ENCODE results near the gene CLEC19A.

DNA sequence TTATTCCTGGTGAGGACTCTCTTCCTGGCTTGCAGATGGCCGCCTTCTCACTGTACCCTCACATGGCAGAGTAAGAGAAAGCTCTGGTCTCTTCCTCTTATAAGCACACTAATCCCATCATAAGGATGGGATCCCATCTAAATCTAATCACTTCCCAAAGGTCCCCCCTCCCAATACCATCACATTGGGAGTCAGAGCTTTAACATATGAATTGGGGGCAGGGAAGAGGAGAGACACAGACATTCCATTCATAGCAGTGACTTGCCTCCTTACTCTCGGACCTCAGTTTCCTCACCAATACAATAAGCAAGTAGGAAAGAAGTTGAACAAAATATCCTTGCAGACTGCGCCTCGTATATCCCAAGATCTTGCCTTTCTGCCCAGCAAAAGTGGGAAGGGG is 1.7 kb downstream of the CLEC19A start:
- TF ChIP-seq TAF1 (conservative IDR thresholded peaks at IDR 0.05) (no peak), YY1 (IDR thresholded peaks at IDR 0.05) (no peak), GABPA (IDR thresholded peaks at IDR 0.05 in 1 of 2, conservative IDR thresholded peaks at IDR 0.05 in 1 of 2) (no peak), EGR1 (IDR thresholded peaks at IDR 0.05; ENCODE audit: low read depth in 2 of 2) (no peak), RAD21 (IDR thresholded peaks at IDR 0.05) (no peak), FOXA2 (IDR thresholded peaks at IDR 0.05) (no peak), RXRA (IDR thresholded peaks at IDR 0.05) (no peak), SP1 (IDR thresholded peaks at IDR 0.05) (no peak), JUND (IDR thresholded peaks at IDR 0.05) (no peak)
- TF ChIP-seq, protein P1, sequence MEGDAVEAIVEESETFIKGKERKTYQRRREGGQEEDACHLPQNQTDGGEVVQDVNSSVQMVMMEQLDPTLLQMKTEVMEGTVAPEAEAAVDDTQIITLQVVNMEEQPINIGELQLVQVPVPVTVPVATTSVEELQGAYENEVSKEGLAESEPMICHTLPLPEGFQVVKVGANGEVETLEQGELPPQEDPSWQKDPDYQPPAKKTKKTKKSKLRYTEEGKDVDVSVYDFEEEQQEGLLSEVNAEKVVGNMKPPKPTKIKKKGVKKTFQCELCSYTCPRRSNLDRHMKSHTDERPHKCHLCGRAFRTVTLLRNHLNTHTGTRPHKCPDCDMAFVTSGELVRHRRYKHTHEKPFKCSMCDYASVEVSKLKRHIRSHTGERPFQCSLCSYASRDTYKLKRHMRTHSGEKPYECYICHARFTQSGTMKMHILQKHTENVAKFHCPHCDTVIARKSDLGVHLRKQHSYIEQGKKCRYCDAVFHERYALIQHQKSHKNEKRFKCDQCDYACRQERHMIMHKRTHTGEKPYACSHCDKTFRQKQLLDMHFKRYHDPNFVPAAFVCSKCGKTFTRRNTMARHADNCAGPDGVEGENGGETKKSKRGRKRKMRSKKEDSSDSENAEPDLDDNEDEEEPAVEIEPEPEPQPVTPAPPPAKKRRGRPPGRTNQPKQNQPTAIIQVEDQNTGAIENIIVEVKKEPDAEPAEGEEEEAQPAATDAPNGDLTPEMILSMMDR (IDR thresholded peaks at IDR 0.05; ENCODE audit: low read depth, low read length, missing input control): no peak
- TF ChIP-seq, protein P2, sequence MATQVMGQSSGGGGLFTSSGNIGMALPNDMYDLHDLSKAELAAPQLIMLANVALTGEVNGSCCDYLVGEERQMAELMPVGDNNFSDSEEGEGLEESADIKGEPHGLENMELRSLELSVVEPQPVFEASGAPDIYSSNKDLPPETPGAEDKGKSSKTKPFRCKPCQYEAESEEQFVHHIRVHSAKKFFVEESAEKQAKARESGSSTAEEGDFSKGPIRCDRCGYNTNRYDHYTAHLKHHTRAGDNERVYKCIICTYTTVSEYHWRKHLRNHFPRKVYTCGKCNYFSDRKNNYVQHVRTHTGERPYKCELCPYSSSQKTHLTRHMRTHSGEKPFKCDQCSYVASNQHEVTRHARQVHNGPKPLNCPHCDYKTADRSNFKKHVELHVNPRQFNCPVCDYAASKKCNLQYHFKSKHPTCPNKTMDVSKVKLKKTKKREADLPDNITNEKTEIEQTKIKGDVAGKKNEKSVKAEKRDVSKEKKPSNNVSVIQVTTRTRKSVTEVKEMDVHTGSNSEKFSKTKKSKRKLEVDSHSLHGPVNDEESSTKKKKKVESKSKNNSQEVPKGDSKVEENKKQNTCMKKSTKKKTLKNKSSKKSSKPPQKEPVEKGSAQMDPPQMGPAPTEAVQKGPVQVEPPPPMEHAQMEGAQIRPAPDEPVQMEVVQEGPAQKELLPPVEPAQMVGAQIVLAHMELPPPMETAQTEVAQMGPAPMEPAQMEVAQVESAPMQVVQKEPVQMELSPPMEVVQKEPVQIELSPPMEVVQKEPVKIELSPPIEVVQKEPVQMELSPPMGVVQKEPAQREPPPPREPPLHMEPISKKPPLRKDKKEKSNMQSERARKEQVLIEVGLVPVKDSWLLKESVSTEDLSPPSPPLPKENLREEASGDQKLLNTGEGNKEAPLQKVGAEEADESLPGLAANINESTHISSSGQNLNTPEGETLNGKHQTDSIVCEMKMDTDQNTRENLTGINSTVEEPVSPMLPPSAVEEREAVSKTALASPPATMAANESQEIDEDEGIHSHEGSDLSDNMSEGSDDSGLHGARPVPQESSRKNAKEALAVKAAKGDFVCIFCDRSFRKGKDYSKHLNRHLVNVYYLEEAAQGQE (IDR thresholded peaks at IDR 0.05): no peak
- TF ChIP-seq, protein P3, sequence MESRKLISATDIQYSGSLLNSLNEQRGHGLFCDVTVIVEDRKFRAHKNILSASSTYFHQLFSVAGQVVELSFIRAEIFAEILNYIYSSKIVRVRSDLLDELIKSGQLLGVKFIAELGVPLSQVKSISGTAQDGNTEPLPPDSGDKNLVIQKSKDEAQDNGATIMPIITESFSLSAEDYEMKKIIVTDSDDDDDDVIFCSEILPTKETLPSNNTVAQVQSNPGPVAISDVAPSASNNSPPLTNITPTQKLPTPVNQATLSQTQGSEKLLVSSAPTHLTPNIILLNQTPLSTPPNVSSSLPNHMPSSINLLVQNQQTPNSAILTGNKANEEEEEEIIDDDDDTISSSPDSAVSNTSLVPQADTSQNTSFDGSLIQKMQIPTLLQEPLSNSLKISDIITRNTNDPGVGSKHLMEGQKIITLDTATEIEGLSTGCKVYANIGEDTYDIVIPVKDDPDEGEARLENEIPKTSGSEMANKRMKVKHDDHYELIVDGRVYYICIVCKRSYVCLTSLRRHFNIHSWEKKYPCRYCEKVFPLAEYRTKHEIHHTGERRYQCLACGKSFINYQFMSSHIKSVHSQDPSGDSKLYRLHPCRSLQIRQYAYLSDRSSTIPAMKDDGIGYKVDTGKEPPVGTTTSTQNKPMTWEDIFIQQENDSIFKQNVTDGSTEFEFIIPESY (IDR thresholded peaks at IDR 0.05): no peak

Data from liver (tissue), 3 donors.